IMR-90 (cell line): ENCODE measurements around the gene CPNE4. TPM values are rescaled to one million over a fixed set of nuclear protein-coding genes. Genes with fewer than 3 reads are reported as not detected.

Experiments
- ATAC-seq: fragments of 200-7000 bp; cut with Tn5 transposase; 2 replicates; pipeline ENCODE4 v1.9.1; 2020; ENCODE audit warnings: low read depth, mild to moderate bottlenecking, moderate library complexity
- BruUV-seq: library from RNA; stranded (reverse); fragments of 400-500 nt; replicated peaks from 2 replicates; lab custom pipeline; 2021; lab: Mats Ljungman, UMichigan
- CTCF ChIA-PET: fragments of 300-600 bp; formaldehyde crosslinking; extraction: SDS; loops from one replicate; lab custom pipeline; 2021; ENCODE audit warnings: antibody characterized with exemption; lab: Yijun Ruan, JAX
- POLR2A ChIA-PET: fragments of 300-600 bp; sonication (Branson Sonifier 250); formaldehyde crosslinking; loops from one replicate; lab custom pipeline; 2022; ENCODE audit warnings: antibody characterized with exemption; ENCODE audit not compliant: unreplicated experiment; lab: Charles Lee
- DNase-seq: peaks from one replicate; pipeline ENCODE4 v3.0.0; 2013
- H2AFZ ChIP-seq: replicated peaks from 2 replicates; pipeline ENCODE3; 2013; ENCODE audit warnings: low read length, mild to moderate bottlenecking; ENCODE audit not compliant: poor library complexity
- H2AK5ac ChIP-seq: 2 replicates; pipeline ENCODE4 v1.6.1; 2013; ENCODE audit warnings: low read depth, low read length, inconsistent platforms
- H2AK9ac ChIP-seq: replicated peaks from 2 replicates; pipeline ENCODE3; 2013; ENCODE audit warnings: mild to moderate bottlenecking, low read depth, low read length, moderate library complexity; ENCODE audit not compliant: poor library complexity
- H2BK120ac ChIP-seq: 2 replicates; pipeline ENCODE4 v1.6.1; 2013; ENCODE audit warnings: low read depth, low read length, inconsistent platforms
- H2BK15ac ChIP-seq: 3 replicates; pipeline ENCODE4 v1.6.1; 2013; ENCODE audit warnings: low read depth, low read length, inconsistent platforms
- H2BK20ac ChIP-seq: 2 replicates; pipeline ENCODE4 v1.6.1; 2013; ENCODE audit warnings: low read depth, mild to moderate bottlenecking, inconsistent platforms, low read length, moderate library complexity
- H2BK5ac ChIP-seq: 2 replicates; pipeline ENCODE4 v1.6.1; 2013; ENCODE audit warnings: mild to moderate bottlenecking, low read depth, low read length, inconsistent platforms; ENCODE audit not compliant: poor library complexity, severe bottlenecking
- H3K14ac ChIP-seq: replicated peaks from 2 replicates; pipeline ENCODE4 v1.6.1; 2013; ENCODE audit warnings: low read depth, low read length, inconsistent platforms
- H3K18ac ChIP-seq: 2 replicates; pipeline ENCODE4 v1.6.1; 2013; ENCODE audit warnings: low read depth, low read length, control low read depth
- H3K23ac ChIP-seq: 2 replicates; pipeline ENCODE4 v1.6.1; 2013; ENCODE audit warnings: low read depth, low read length, inconsistent platforms
- H3K27ac ChIP-seq: 2 replicates; pipeline ENCODE4 v1.5.1; 2013; ENCODE audit warnings: mild to moderate bottlenecking, control low read depth, low read length; ENCODE audit not compliant: insufficient read depth
- H3K27me3 ChIP-seq: 2 replicates; pipeline ENCODE4 v1.6.1; 2013; ENCODE audit warnings: low read length; ENCODE audit not compliant: control insufficient read depth, insufficient read depth
- H3K36me3 ChIP-seq: 2 replicates; pipeline ENCODE4 v1.6.1; 2013; ENCODE audit warnings: low read length, mixed read lengths; ENCODE audit not compliant: control insufficient read depth, insufficient read depth
- H3K4ac ChIP-seq: 2 replicates; pipeline ENCODE4 v1.6.1; 2013; ENCODE audit warnings: low read depth, low read length, inconsistent platforms
- H3K4me1 ChIP-seq: 2 replicates; pipeline ENCODE4 v1.6.1; 2013; ENCODE audit warnings: low read length, mixed read lengths; ENCODE audit not compliant: control insufficient read depth, insufficient read depth
- H3K4me2 ChIP-seq: 2 replicates; pipeline ENCODE4 v1.6.1; 2013; ENCODE audit warnings: low read depth, mild to moderate bottlenecking, control low read depth, low read length, moderate library complexity
- H3K4me3 ChIP-seq: 2 replicates; pipeline ENCODE4 v1.5.1; 2013; ENCODE audit warnings: low read depth, mild to moderate bottlenecking, control low read depth, low read length, moderate library complexity; ENCODE audit not compliant: insufficient read depth
- H3K56ac ChIP-seq: 2 replicates; pipeline ENCODE4 v1.6.1; 2013; ENCODE audit warnings: low read length, inconsistent platforms; ENCODE audit not compliant: insufficient read depth; ENCODE audit errors: extremely low read depth
- H3K79me1 ChIP-seq, 2 experiments: 2 replicates each; pipeline ENCODE4 v1.6.1; 2013; ENCODE audit warnings: low read length in 2 of 2, inconsistent platforms in 1 of 2, low read depth in 1 of 2
- H3K9ac ChIP-seq: 2 replicates; pipeline ENCODE4 v1.6.1; 2013; ENCODE audit warnings: low read depth, low read length, control low read depth
- H3K9me1 ChIP-seq: 2 replicates; pipeline ENCODE4 v1.6.1; 2013; ENCODE audit warnings: low read length, inconsistent platforms; ENCODE audit not compliant: insufficient read depth
- H3K9me3 ChIP-seq: 2 replicates; pipeline ENCODE4 v1.6.1; 2013; ENCODE audit warnings: low read length; ENCODE audit not compliant: control insufficient read depth, insufficient read depth
- H4K20me1 ChIP-seq: 2 replicates; pipeline ENCODE4 v1.6.1; 2013; ENCODE audit warnings: low read length, inconsistent platforms; ENCODE audit not compliant: insufficient read depth
- H4K5ac ChIP-seq: 2 replicates; pipeline ENCODE4 v1.6.1; 2013; ENCODE audit warnings: mild to moderate bottlenecking, low read depth, low read length, control low read depth
- H4K8ac ChIP-seq, 2 experiments: 2 replicates each; pipeline ENCODE4 v1.6.1; 2013; ENCODE audit warnings: low read depth in 2 of 2, low read length in 2 of 2, control low read depth in 1 of 2, inconsistent platforms in 1 of 2
- H4K91ac ChIP-seq: 2 replicates; pipeline ENCODE4 v1.6.1; 2013; ENCODE audit warnings: low read depth, low read length, inconsistent platforms; ENCODE audit not compliant: insufficient read depth
- BHLHE40 ChIP-seq: fragments of 150-350 bp; IDR thresholded peaks from 2 replicates; pipeline ENCODE4 v1.6.1; 2016; ENCODE audit warnings: mild to moderate bottlenecking, low read depth, low read length
- FOS ChIP-seq: fragments of 150-350 bp; IDR thresholded peaks from 2 replicates; pipeline ENCODE4 v1.6.1; 2016; ENCODE audit warnings: low read depth, low read length
- MAZ ChIP-seq: IDR thresholded peaks from 2 replicates; pipeline ENCODE4 v1.6.1; 2012; ENCODE audit warnings: low read depth, mild to moderate bottlenecking, low read length, improper control_type of control experiment, moderate library complexity, borderline replicate concordance
- dilution Hi-C: fragments of 300-500 bp; cut with HindIII; formaldehyde crosslinking; loops from one replicate; pipeline ENCODE4 v1.14.3; 2018; ENCODE audit warnings: low sequenced_read_pairs; ENCODE audit not compliant: unreplicated experiment
- in situ Hi-C: fragments of 300-500 bp; cut with MboI; formaldehyde crosslinking; loops from 3 replicates; pipeline ENCODE4 v1.14.3; 2019; ENCODE audit warnings: low sequenced_read_pairs, inconsistent platforms, mixed read lengths
- intact Hi-C: fragments of 100-400 bp; cut with micrococcal nuclease; formaldehyde crosslinking; loops from 2 replicates; pipeline ENCODE4 v1.10.0; 2022
- polyA plus RNA-seq, 3 experiments: library from polyadenylated mRNA; depleted of rRNA; stranded (reverse); fragments of >200 nt; gene quantifications; 2 replicates each; pipeline ENCODE4 v1.2.3, GENCODE V29; 2012; ENCODE audit warnings: low replicate concordance in 1 of 3
- total RNA-seq: library from RNA; depleted of rRNA; stranded (reverse); fragments of >200 nt; gene quantifications from 2 replicates; pipeline ENCODE4 v1.2.3, GENCODE V29; 2012

CPNE4 gene
- total and polyA plus RNA-seq, 2 of the 4 experiments (the other 2 are of a cell fraction) = not detected

DNA sequence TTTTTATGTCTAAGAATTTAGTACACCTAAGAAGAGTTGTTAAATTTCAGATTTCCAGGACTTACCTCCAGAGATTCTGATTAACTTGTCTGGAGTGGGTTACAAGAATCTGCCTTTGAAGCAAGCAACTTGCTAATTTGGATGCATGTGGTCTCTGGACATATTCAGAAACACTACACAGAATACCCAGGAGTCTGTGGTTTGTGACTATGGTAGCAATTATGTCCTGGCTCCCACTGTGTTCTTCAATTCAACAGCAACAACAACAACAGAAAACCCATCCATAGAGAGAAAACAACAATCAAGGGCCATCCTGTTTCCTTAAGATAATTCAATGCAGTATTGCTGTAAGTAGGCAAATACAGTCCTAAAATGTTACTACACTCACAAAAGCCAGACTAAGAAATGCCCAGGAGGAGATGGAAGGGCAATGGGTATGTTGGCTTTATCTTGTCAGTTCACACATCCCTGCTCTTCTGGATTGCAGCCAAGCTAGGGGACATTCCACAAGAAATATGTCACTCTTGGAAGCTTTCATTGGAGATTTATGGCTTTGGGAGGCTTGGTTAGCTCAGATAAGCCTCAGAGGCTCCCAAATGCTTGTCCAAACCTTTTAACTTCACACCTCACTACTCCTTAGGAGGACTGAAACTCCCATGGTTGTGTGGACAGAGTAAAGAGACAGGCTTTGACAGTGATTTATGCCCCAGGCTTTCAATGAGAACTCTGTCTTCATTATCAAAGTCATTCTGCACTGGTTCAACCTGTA, 432.6 kb downstream of the CPNE4 start:
- intact Hi-C loops (no loop called here), dilution Hi-C loops (no loop called here)
- H2AFZ ChIP-seq = no peak overlapping the region

More for the DNA sequence above, 432.6 kb downstream of the CPNE4 start:
- no peak overlapping the region for H3K4me3 ChIP-seq
- no peaks in the 10 kb centered on the region for H3K27me3 ChIP-seq
- no peak overlapping the region for H2BK5ac ChIP-seq
- H3K4me1 ChIP-seq = no peaks in the 10 kb centered on the region
- H4K5ac ChIP-seq = no peak overlapping the region
- H3K79me1 ChIP-seq = no peaks in the 10 kb centered on the region
- H4K8ac ChIP-seq = no peak overlapping the region
- H2AK5ac ChIP-seq = no peak overlapping the region
- no TSS peak for BruUV-seq
- no peak overlapping the region for H4K91ac ChIP-seq
- no peak overlapping the region for H3K4me2 ChIP-seq
- in situ Hi-C loops = no loop called here
- ChIA-PET POLR2A (no interaction called here), CTCF (no interaction called here)
- H3K14ac ChIP-seq = no peak overlapping the region
- no peak overlapping the region for H3K9ac ChIP-seq
- H4K20me1 ChIP-seq = no peaks in the 10 kb centered on the region
- no peak overlapping the region for H2BK120ac ChIP-seq
- no peak overlapping the region for H3K56ac ChIP-seq
- H3K9me3 ChIP-seq = no peaks in the 10 kb centered on the region
- H3K36me3 ChIP-seq = no peaks in the 10 kb centered on the region
- H3K4ac ChIP-seq = no peak overlapping the region
- ATAC-seq (no peak), DNase-seq (no peak)
- no peak for TF ChIP-seq BHLHE40
- no peak for TF ChIP-seq FOS
- TF ChIP-seq MAZ = no peak
- H2BK15ac ChIP-seq = no peak overlapping the region
- H3K27ac ChIP-seq = no peak overlapping the region
- no peak overlapping the region for H3K23ac ChIP-seq
- H3K9me1 ChIP-seq = no peaks in the 10 kb centered on the region
- H3K18ac ChIP-seq = no peak overlapping the region
- H2AK9ac ChIP-seq = no peak overlapping the region
- H2BK20ac ChIP-seq = no peak overlapping the region
